Cardiac muscle cell (in vitro differentiated cells and primary cell): Measurements from ENCODE around the gene BEND4. TPM values are rescaled to one million over a fixed set of nuclear protein-coding genes. Genes with fewer than 3 reads are reported as not detected.

ENCODE experiments used
- DNase-seq, 2 donors: peaks; one replicate each; pipeline versions ENCODE4 v3.0.0 to v3.0.0-alpha.2; 2010 to 2017; ENCODE audit warnings: low read depth in 1 of 2, low spot score in 1 of 2
- H3K27ac ChIP-seq: fragments of 200-600 bp; sonication (generic); 2 replicates; pipeline ENCODE4 v1.5.1; 2016
- H3K27me3 ChIP-seq: fragments of 200-600 bp; sonication (generic); 2 replicates; pipeline ENCODE4 v1.6.0; 2016; ENCODE audit warnings: control low read depth
- H3K36me3 ChIP-seq: fragments of 200-600 bp; sonication (generic); 2 replicates; pipeline ENCODE4 v1.5.1; 2016; ENCODE audit warnings: control low read depth
- H3K4me1 ChIP-seq: fragments of 200-600 bp; sonication (generic); 2 replicates; pipeline ENCODE4 v1.8.1; 2017; ENCODE audit warnings: low read depth, mild to moderate bottlenecking, mixed run types
- H3K4me3 ChIP-seq: fragments of 200-600 bp; sonication (generic); 2 replicates; pipeline ENCODE4 v1.5.1; 2016; ENCODE audit warnings: mild to moderate bottlenecking
- H3K9me3 ChIP-seq: fragments of 200-600 bp; sonication (generic); 2 replicates; pipeline ENCODE4 v1.5.1; 2017; ENCODE audit warnings: low read depth, mild to moderate bottlenecking, control low read depth
- CTCF ChIP-seq: IDR thresholded peaks from 2 replicates; pipeline ENCODE4 v1.5.1; 2012; ENCODE audit warnings: low read depth, mild to moderate bottlenecking, low read length
- polyA plus RNA-seq: library from polyadenylated mRNA; unstranded; fragments of >200 nt; fragmentation: Nextera tagmentation; extraction: Ambion mirVana; gene quantifications from 2 replicates; pipeline ENCODE4 v1.2.1, GENCODE V29; 2016
- total RNA-seq: library from RNA; depleted of rRNA; stranded (reverse); fragments of >200 nt; gene quantifications from 2 replicates; pipeline ENCODE4 v1.2.3, GENCODE V29; 2016

BEND4 gene
- total and polyA plus RNA-seq, 2 experiments from 2014 or later, result 0.44 to 1.6 TPM

- Histone ChIP-seq H3K36me3 (no peaks in the 10 kb centered on the region), H3K4me1 (no peaks in the 10 kb centered on the region), H3K9me3 (no peaks in the 10 kb centered on the region), H3K4me3 (no peak overlapping the region), H3K27me3 (no peaks in the 10 kb centered on the region), H3K27ac (no peak overlapping the region)
- no peak for TF ChIP-seq CTCF
- DNase-seq, result no peak
Measured at GRCh38 chr4:42159271-42160001, 7.0 kb upstream of the BEND4 start.

- Histone ChIP-seq H3K27me3 (peaks cover 59% of the 10 kb centered on the region), H3K4me3 (peak overlapping the region; percentile 39), H3K27ac (no peak overlapping the region), H3K4me1 (no peaks in the 10 kb centered on the region), H3K9me3 (no peaks in the 10 kb centered on the region), H3K36me3 (no peaks in the 10 kb centered on the region)
- DNase-seq, result peak in 1 of 2 donors; percentile 72
- no peak for TF ChIP-seq CTCF
Measured at GRCh38 chr4:42151568-42152506, 618 bp downstream of the BEND4 start.

DNA sequence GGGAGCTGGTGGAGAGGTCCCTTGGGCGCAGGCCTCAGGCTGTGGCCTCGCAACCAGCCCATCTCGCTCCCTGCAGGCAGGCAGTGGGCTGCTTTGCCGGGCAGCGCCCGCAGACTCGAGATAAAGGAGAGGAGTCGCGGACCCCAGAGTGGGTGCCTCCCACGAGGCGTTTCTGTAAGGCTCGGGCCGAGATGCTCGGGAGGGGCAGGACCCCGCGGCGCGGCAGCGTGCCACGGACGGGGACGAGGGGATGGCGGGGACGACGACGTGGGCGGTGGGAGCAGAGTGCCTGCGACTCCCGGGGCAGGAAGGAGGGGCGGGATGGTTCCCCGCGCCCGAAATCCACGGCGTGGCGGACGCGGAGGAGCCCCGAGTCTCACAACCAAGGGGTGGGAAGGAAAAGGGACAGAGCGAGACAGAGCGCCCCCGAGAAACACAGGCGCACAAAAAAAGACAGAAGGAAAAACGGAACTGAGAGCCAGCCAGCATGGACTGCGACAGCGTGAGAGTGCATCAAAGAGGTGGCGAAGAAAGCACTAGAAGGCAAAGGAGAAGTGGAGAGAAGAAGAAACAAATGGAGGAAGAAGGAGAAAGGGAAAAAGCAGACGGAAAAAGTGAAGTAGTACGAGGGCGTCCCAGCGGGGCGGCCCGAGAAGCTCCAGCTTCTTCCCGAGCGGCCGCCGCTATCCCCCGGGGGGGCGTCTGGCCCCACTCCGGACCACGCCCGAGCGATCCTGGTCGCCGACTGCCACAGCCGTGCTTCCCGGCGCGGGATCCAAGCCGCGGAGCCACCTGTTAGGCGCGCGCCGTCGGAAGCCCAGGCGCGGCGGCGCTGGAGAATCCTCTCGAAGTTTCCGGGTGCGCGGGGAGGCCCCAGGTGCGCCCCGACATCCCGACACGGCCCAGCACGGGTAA, 1.5 kb downstream of the BEND4 start:
- Histone ChIP-seq H3K27me3 (peaks cover 59% of the 10 kb centered on the region), H3K9me3 (no peaks in the 10 kb centered on the region), H3K4me3 (peak overlapping the region; percentile 39), H3K27ac (no peak overlapping the region), H3K36me3 (no peaks in the 10 kb centered on the region), H3K4me1 (no peaks in the 10 kb centered on the region)
- no peak for TF ChIP-seq CTCF
- peak in 1 of 2 donors; percentile 13 for DNase-seq

DNA sequence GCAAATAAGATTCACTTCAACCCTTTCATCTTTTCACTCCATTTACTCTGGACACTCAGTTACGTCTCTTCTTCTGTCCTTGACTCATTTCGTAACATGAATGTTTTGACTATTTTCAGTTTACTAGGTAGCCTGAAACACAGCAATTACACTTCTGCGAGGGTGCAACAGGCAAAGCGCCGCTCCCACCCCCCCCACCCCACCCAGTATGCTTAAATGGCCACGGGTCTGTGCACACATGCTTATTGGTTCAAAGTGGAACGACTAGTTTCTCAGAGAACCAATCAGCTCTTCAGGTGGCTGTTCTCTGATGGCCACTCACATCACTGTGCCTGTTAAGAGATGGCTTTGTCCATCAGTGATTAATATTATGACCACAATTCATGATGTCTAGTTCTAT, 3.5 kb downstream of the BEND4 start:
- H3K27ac ChIP-seq, result no peak overlapping the region
- DNase-seq, result no peak
- H3K27me3 ChIP-seq, result peaks cover 58% of the 10 kb centered on the region
- TF ChIP-seq CTCF, result no peak
- H3K4me3 ChIP-seq, result no peak overlapping the region
- H3K36me3 ChIP-seq, result no peaks in the 10 kb centered on the region
- no peaks in the 10 kb centered on the region for H3K4me1 ChIP-seq
- H3K9me3 ChIP-seq, result no peaks in the 10 kb centered on the region

DNA sequence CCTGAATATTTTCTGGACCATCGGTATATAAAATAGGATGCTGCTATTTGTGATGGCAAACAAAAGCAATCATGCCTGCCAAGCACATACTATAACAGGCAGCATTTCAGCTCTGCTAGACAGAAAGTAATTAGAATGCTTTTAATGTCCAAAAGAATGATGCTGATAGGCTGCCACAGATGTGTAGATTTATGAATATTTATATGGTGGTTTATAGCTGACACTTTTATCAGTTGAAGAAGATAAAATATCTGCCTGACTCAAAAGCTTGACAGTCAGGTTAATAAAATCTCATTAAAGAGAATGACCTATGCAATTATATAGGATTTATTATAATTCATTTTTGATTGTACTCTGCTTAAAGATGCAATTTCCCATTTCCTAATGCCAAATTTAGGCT, 4.0 kb downstream of the BEND4 start:
- H3K4me1 ChIP-seq, result no peaks in the 10 kb centered on the region
- no peaks in the 10 kb centered on the region for H3K9me3 ChIP-seq
- H3K36me3 ChIP-seq, result no peaks in the 10 kb centered on the region
- peaks cover 52% of the 10 kb centered on the region for H3K27me3 ChIP-seq
- no peak overlapping the region for H3K4me3 ChIP-seq
- no peak for TF ChIP-seq CTCF
- H3K27ac ChIP-seq, result no peak overlapping the region
- DNase-seq, result no peak
